GM23338 (cell line): ENCODE measurements around the gene UBA1. TPM values are rescaled to one million over a fixed set of nuclear protein-coding genes. Genes with fewer than 3 reads are reported as not detected.

Experiments used
- ATAC-seq: fragments of 200-7000 bp; cut with Tn5 transposase; 3 replicates; pipeline ENCODE4 v1.9.1; 2020
- DNase-seq: peaks from one replicate; pipeline ENCODE4 v3.0.0-alpha.2; 2015; ENCODE audit warnings: low spot score
- H2AFZ ChIP-seq: fragments of 200-600 bp; sonication (generic); 2 replicates; pipeline ENCODE4 v1.8.0; 2016; ENCODE audit warnings: antibody characterized with exemption, mild to moderate bottlenecking, moderate library complexity
- H3F3A ChIP-seq: fragments of 200-600 bp; sonication (generic); replicated peaks from 2 replicates; pipeline ENCODE4 v1.8.0; 2017; ENCODE audit warnings: antibody characterized with exemption, mixed run types, low read depth
- H3K27ac ChIP-seq: fragments of 200-600 bp; sonication (generic); 2 replicates; pipeline ENCODE4 v1.6.1; 2016; ENCODE audit warnings: low read depth
- H3K27me3 ChIP-seq: fragments of 200-600 bp; sonication (generic); 2 replicates; pipeline ENCODE4 v1.8.0; 2016; ENCODE audit warnings: mild to moderate bottlenecking, mixed run types, moderate library complexity; ENCODE audit not compliant: insufficient read depth
- H3K36me3 ChIP-seq: fragments of 200-600 bp; sonication (generic); 2 replicates; pipeline ENCODE4 v1.8.0; 2016; ENCODE audit warnings: mild to moderate bottlenecking; ENCODE audit not compliant: insufficient read depth
- H3K4me1 ChIP-seq: fragments of 200-600 bp; sonication (generic); 2 replicates; pipeline ENCODE4 v1.8.0; 2016; ENCODE audit warnings: mild to moderate bottlenecking, moderate library complexity; ENCODE audit not compliant: insufficient read depth
- H3K4me2 ChIP-seq: fragments of 200-600 bp; sonication (generic); 2 replicates; pipeline ENCODE4 v1.7.1; 2017; ENCODE audit warnings: mixed run types
- H3K4me3 ChIP-seq: fragments of 200-600 bp; sonication (generic); 2 replicates; pipeline ENCODE4 v1.6.1; 2016; ENCODE audit warnings: mixed run types
- H3K79me2 ChIP-seq: fragments of 200-600 bp; sonication (generic); replicated peaks from 2 replicates; pipeline ENCODE4 v1.8.0; 2017; ENCODE audit warnings: mild to moderate bottlenecking; ENCODE audit not compliant: insufficient read depth
- H3K9me2 ChIP-seq: fragments of 200-600 bp; sonication (generic); 2 replicates; pipeline ENCODE4 v1.8.0; 2017; ENCODE audit not compliant: insufficient read depth
- H4K20me1 ChIP-seq: fragments of 200-600 bp; sonication (generic); replicated peaks from 2 replicates; pipeline ENCODE4 v1.8.0; 2017; ENCODE audit warnings: mild to moderate bottlenecking; ENCODE audit not compliant: insufficient read depth
- H3K27ac Mint-ChIP-seq: 2 replicates; pipeline ENCODE4 v1.8.0; 2020; ENCODE audit warnings: inconsistent platforms, mild to moderate bottlenecking, moderate library complexity, mixed read lengths
- H3K27me3 Mint-ChIP-seq: 3 replicates; pipeline ENCODE4 v1.8.0; 2022; ENCODE audit warnings: low read depth, mild to moderate bottlenecking, moderate library complexity, mixed read lengths, inconsistent platforms; ENCODE audit not compliant: insufficient read depth, poor library complexity
- H3K36me3 Mint-ChIP-seq: 3 replicates; pipeline ENCODE4 v1.8.0; 2021; ENCODE audit warnings: low read depth, mild to moderate bottlenecking, inconsistent platforms, moderate library complexity, mixed read lengths
- H3K4me1 Mint-ChIP-seq: 3 replicates; pipeline ENCODE4 v1.8.0; 2020; ENCODE audit warnings: mild to moderate bottlenecking, inconsistent platforms, mixed read lengths
- H3K4me3 Mint-ChIP-seq: 3 replicates; pipeline ENCODE4 v1.8.0; 2021; ENCODE audit warnings: moderate library complexity, mild to moderate bottlenecking, inconsistent platforms, mixed read lengths
- H3K9me3 Mint-ChIP-seq: 3 replicates; pipeline ENCODE4 v1.8.0; 2020; ENCODE audit warnings: moderate library complexity, mild to moderate bottlenecking, inconsistent platforms, mixed read lengths
- CREB1 ChIP-seq: fragments of 250-450 bp; sonication (Bioruptor Pico); IDR thresholded peaks from 2 replicates; pipeline ENCODE4 v1.5.0; 2020; ENCODE audit warnings: low read depth, mild to moderate bottlenecking, moderate library complexity
- ETS1 ChIP-seq: IDR thresholded peaks from 2 replicates; pipeline ENCODE4 v1.6.1; 2016; ENCODE audit warnings: antibody characterized with exemption
- EZH2 ChIP-seq: fragments of 200-600 bp; sonication (generic); IDR thresholded peaks from one replicate; pipeline ENCODE4 v1.8.0; 2017; ENCODE audit warnings: antibody characterized with exemption, mild to moderate bottlenecking, low read depth; ENCODE audit not compliant: unreplicated experiment
- EZH2phosphoT487 ChIP-seq: fragments of 200-600 bp; sonication (generic); IDR thresholded peaks from one replicate; pipeline ENCODE4 v1.8.1; 2018; ENCODE audit warnings: antibody characterized with exemption; ENCODE audit not compliant: unreplicated experiment
- JUNB ChIP-seq: IDR thresholded peaks from one replicate; pipeline ENCODE4 v1.6.1; 2016; ENCODE audit warnings: antibody characterized with exemption; ENCODE audit not compliant: unreplicated experiment
- POLR2AphosphoS5 ChIP-seq: IDR thresholded peaks from 2 replicates; pipeline ENCODE4 v1.6.1; 2016; ENCODE audit warnings: antibody characterized with exemption, low read depth
- STAT1 ChIP-seq: IDR thresholded peaks from one replicate; pipeline ENCODE4 v1.6.1; 2016; ENCODE audit warnings: antibody characterized with exemption; ENCODE audit not compliant: unreplicated experiment
- ZNF114 ChIP-seq: fragments of 250-450 bp; sonication (Bioruptor Pico); IDR thresholded peaks from 2 replicates; pipeline ENCODE4 v1.5.0; 2020; ENCODE audit warnings: mild to moderate bottlenecking, moderate library complexity
- polyA plus RNA-seq: library from polyadenylated mRNA; unstranded; fragments of >200 nt; fragmentation: Nextera tagmentation; extraction: Ambion mirVana; gene quantifications from 2 replicates; pipeline ENCODE4 v1.2.1, GENCODE V29; 2016
- total RNA-seq: library from RNA; depleted of rRNA; stranded (reverse); fragments of >200 nt; shearing (Covaris generic); gene quantifications from 2 replicates; pipeline ENCODE4 v1.2.3, GENCODE V29; 2014
- TF ChIP-seq, protein P1 (sequence below), 2 experiments: fragments of 200-600 bp in 1 of 2; sonication (generic) in 1 of 2; conservative IDR thresholded peaks; 2 replicates each; pipeline versions ENCODE4 v1.5.1 to v1.6.1; 2016 to 2017; ENCODE audit warnings: antibody characterized with exemption in 2 of 2, low read depth in 2 of 2, mild to moderate bottlenecking in 2 of 2, moderate library complexity in 1 of 2
- TF ChIP-seq, protein P2 (sequence below): fragments of 250-450 bp; sonication (Bioruptor Pico); IDR thresholded peaks from 2 replicates; pipeline ENCODE4 v1.5.0; 2020; ENCODE audit warnings: mild to moderate bottlenecking, moderate library complexity

Gene UBA1
- total and polyA plus RNA-seq, 2 experiments from 2014 or later: 104 to 377 TPM

DNA sequence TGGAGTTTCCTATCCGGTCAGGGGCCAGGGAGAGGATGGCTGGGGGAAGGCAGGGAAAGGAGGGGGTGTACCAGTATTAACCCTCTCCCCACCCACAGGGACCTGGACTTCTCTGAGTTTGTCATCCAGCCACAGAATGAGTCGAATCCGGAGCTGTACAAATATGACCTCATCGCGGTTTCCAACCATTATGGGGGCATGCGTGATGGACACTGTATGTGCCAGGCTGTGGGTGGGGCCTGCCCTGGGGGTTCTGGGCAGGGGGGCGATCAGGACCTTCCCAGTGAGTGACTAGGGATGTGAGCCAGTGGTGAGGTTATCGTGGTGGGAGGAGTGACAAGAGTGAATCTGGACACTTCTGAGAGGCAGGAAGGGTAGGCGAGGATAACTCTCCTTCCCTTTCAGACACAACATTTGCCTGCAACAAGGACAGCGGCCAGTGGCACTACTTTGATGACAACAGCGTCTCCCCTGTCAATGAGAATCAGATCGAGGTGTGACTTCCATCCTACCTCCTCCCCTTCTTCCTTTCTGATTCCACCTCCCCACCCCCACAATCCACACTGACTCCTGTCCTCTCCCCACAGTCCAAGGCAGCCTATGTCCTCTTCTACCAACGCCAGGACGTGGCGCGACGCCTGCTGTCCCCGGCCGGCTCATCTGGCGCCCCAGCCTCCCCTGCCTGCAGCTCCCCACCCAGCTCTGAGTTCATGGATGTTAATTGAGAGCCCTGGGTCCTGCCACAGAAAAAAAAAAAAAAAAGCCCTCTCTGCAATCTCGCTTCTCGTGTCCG lies 53.8 kb downstream of the UBA1 start:
- Histone ChIP-seq H3K4me1 (no peaks in the 10 kb centered on the region), H3K4me2 (no peak overlapping the region), H3K27ac (no peak overlapping the region), H3K4me3 (no peak overlapping the region), H3K27me3 (no peaks in the 10 kb centered on the region), H3K79me2 (no peaks in the 10 kb centered on the region), H2AFZ (no peak overlapping the region), H3F3A (no peaks in the 10 kb centered on the region), H4K20me1 (no peaks in the 10 kb centered on the region), H3K9me2 (no peaks in the 10 kb centered on the region), H3K36me3 (no peaks in the 10 kb centered on the region)
- no peak for TF ChIP-seq STAT1
- TF ChIP-seq EZH2: no peak
- no peak for TF ChIP-seq JUNB
- TF ChIP-seq, protein P1, sequence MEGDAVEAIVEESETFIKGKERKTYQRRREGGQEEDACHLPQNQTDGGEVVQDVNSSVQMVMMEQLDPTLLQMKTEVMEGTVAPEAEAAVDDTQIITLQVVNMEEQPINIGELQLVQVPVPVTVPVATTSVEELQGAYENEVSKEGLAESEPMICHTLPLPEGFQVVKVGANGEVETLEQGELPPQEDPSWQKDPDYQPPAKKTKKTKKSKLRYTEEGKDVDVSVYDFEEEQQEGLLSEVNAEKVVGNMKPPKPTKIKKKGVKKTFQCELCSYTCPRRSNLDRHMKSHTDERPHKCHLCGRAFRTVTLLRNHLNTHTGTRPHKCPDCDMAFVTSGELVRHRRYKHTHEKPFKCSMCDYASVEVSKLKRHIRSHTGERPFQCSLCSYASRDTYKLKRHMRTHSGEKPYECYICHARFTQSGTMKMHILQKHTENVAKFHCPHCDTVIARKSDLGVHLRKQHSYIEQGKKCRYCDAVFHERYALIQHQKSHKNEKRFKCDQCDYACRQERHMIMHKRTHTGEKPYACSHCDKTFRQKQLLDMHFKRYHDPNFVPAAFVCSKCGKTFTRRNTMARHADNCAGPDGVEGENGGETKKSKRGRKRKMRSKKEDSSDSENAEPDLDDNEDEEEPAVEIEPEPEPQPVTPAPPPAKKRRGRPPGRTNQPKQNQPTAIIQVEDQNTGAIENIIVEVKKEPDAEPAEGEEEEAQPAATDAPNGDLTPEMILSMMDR (conservative IDR thresholded peaks at IDR 0.05; ENCODE audit: low read depth in 2 of 2): no peak
- no peak for TF ChIP-seq CREB1 (CRISPR knock-in tag)
- no peak for TF ChIP-seq EZH2phosphoT487
- no peak for TF ChIP-seq POLR2AphosphoS5
- TF ChIP-seq, protein P2, sequence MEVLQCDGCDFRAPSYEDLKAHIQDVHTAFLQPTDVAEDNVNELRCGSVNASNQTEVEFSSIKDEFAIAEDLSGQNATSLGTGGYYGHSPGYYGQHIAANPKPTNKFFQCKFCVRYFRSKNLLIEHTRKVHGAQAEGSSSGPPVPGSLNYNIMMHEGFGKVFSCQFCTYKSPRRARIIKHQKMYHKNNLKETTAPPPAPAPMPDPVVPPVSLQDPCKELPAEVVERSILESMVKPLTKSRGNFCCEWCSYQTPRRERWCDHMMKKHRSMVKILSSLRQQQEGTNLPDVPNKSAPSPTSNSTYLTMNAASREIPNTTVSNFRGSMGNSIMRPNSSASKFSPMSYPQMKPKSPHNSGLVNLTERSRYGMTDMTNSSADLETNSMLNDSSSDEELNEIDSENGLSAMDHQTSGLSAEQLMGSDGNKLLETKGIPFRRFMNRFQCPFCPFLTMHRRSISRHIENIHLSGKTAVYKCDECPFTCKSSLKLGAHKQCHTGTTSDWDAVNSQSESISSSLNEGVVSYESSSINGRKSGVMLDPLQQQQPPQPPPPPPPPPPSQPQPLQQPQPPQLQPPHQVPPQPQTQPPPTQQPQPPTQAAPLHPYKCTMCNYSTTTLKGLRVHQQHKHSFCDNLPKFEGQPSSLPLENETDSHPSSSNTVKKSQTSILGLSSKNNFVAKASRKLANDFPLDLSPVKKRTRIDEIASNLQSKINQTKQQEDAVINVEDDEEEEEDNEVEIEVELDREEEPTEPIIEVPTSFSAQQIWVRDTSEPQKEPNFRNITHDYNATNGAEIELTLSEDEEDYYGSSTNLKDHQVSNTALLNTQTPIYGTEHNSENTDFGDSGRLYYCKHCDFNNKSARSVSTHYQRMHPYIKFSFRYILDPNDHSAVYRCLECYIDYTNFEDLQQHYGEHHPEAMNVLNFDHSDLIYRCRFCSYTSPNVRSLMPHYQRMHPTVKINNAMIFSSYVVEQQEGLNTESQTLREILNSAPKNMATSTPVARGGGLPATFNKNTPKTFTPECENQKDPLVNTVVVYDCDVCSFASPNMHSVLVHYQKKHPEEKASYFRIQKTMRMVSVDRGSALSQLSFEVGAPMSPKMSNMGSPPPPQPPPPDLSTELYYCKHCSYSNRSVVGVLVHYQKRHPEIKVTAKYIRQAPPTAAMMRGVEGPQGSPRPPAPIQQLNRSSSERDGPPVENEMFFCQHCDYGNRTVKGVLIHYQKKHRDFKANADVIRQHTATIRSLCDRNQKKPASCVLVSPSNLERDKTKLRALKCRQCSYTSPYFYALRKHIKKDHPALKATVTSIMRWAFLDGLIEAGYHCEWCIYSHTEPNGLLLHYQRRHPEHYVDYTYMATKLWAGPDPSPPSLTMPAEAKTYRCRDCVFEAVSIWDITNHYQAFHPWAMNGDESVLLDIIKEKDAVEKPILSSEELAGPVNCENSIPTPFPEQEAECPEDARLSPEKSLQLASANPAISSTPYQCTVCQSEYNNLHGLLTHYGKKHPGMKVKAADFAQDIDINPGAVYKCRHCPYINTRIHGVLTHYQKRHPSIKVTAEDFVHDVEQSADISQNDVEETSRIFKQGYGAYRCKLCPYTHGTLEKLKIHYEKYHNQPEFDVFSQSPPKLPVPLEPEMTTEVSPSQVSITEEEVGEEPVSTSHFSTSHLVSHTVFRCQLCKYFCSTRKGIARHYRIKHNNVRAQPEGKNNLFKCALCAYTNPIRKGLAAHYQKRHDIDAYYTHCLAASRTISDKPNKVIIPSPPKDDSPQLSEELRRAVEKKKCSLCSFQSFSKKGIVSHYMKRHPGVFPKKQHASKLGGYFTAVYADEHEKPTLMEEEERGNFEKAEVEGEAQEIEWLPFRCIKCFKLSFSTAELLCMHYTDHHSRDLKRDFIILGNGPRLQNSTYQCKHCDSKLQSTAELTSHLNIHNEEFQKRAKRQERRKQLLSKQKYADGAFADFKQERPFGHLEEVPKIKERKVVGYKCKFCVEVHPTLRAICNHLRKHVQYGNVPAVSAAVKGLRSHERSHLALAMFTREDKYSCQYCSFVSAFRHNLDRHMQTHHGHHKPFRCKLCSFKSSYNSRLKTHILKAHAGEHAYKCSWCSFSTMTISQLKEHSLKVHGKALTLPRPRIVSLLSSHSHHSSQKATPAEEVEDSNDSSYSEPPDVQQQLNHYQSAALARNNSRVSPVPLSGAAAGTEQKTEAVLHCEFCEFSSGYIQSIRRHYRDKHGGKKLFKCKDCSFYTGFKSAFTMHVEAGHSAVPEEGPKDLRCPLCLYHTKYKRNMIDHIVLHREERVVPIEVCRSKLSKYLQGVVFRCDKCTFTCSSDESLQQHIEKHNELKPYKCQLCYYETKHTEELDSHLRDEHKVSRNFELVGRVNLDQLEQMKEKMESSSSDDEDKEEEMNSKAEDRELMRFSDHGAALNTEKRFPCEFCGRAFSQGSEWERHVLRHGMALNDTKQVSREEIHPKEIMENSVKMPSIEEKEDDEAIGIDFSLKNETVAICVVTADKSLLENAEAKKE (CRISPR knock-in tag): no peak
- TF ChIP-seq ETS1: no peak
- no peak for TF ChIP-seq ZNF114 (CRISPR knock-in tag)
- peaks cover 47% of the 10 kb centered on the region for H3K36me3 Mint-ChIP-seq
- no peaks in the 10 kb centered on the region for H3K9me3 Mint-ChIP-seq
- ATAC-seq (no peak), DNase-seq (no peak)
- H3K27ac Mint-ChIP-seq: no peak overlapping the region
- peaks cover 7% of the 10 kb centered on the region for H3K27me3 Mint-ChIP-seq
- H3K4me1 Mint-ChIP-seq: no peaks in the 10 kb centered on the region
- H3K4me3 Mint-ChIP-seq: no peak overlapping the region
